Measurements from ENCODE around the gene TBC1D7. TPM values are rescaled to one million over a fixed set of nuclear protein-coding genes. Genes with fewer than 3 reads are reported as not detected.
A peak's percentile ranks its signal among the peaks of the same experiment; 100 is the strongest.

TBC1D7 gene
- total and polyA plus RNA-seq, 10 of the 15 experiments (the other 5 are each of a cell fraction or from before 2014, with no cell fraction given) = 20.1 to 65.9 (median 31.3) TPM

- TF ChIP-seq SMAD1 (IDR thresholded peaks at IDR 0.05; ENCODE audit: low read depth, partially characterized antibody) (peak; percentile 18), ETV6 (conservative IDR thresholded peaks at IDR 0.05 in 1 of 2, IDR thresholded peaks at IDR 0.05 in 1 of 2; ENCODE audit: borderline replicate concordance in 1 of 2, low read depth in 1 of 2) (peak in 1 of 2 experiments; percentile 79; a peak in 2 of 4 replicates), CUX1 (IDR thresholded peaks at IDR 0.05; ENCODE audit: insufficient replicate concordance, low read depth, low read length) (peak; percentile 70), CEBPZ (IDR thresholded peaks at IDR 0.05; ENCODE audit: low read depth, low read length) (no peak), NKRF (conservative IDR thresholded peaks at IDR 0.05) (no peak), ZNF687 (IDR thresholded peaks at IDR 0.05) (peak; percentile 68), E4F1 (IDR thresholded peaks at IDR 0.05; ENCODE audit: borderline replicate concordance, partially characterized antibody) (no peak), POLR2A (IDR thresholded peaks at IDR 0.05; ENCODE audit: low read depth, low read length) (no peak), IRF5 (IDR thresholded peaks at IDR 0.05; ENCODE audit: borderline replicate concordance) (no peak)
Measured at GRCh38 chr6:13259393-13259792, 68.9 kb downstream of the TBC1D7 start (continued).

Measured in GM12878 (cell line).